Activated CD8-positive, alpha-beta T cell treated with anti-CD3 and anti-CD28 coated beads for 36 hours (primary cell): ENCODE measurements around the gene GADD45B. TPM values are rescaled to one million over a fixed set of nuclear protein-coding genes. Genes with fewer than 3 reads are reported as not detected.
"Not testable (repeated sequence)": the region's sequence is repeated elsewhere in the genome, so short reads cannot be mapped to it uniquely, and the experiment has no call there.

ENCODE experiments used
- ATAC-seq: fragments of 200-7000 bp; cut with Tn5 transposase; one replicate; pipeline ENCODE4 v1.10.0; 2021; ENCODE audit warnings: mild to moderate bottlenecking, moderate library complexity
- CTCF ChIA-PET: fragments of 350-600 bp; sonication (Branson Sonifier 250); formaldehyde crosslinking; loops from one replicate; lab custom pipeline; 2021; ENCODE audit warnings: antibody characterized with exemption; lab: Charles Lee
- POLR2A ChIA-PET: fragments of 350-600 bp; sonication (Branson Sonifier 250); formaldehyde crosslinking; loops from one replicate; lab custom pipeline; 2021; ENCODE audit warnings: antibody characterized with exemption; lab: Charles Lee
- DNase-seq: peaks from one replicate; pipeline ENCODE4 v3.0.0-alpha.2; 2020
- H3K27ac Mint-ChIP-seq: one replicate; pipeline ENCODE4 v1.8.0; 2021; ENCODE audit warnings: mild to moderate bottlenecking, mixed read lengths
- H3K27me3 Mint-ChIP-seq: one replicate; pipeline ENCODE4 v1.8.0; 2021; ENCODE audit warnings: mixed read lengths
- H3K36me3 Mint-ChIP-seq: one replicate; pipeline ENCODE4 v1.8.0; 2021; ENCODE audit warnings: low read depth, mixed read lengths
- H3K4me1 Mint-ChIP-seq: one replicate; pipeline ENCODE4 v1.8.0; 2021; ENCODE audit warnings: low read depth, mixed read lengths
- H3K4me3 Mint-ChIP-seq: one replicate; pipeline ENCODE4 v1.8.0; 2021; ENCODE audit warnings: mild to moderate bottlenecking, moderate library complexity, mixed read lengths
- H3K9me3 Mint-ChIP-seq: one replicate; pipeline ENCODE4 v1.8.0; 2021; ENCODE audit warnings: mixed read lengths
- intact Hi-C: fragments of 100-400 bp; cut with micrococcal nuclease; formaldehyde crosslinking; loops from one replicate; pipeline ENCODE4 v1.10.0; 2022
- total RNA-seq, 2 experiments: library from RNA; stranded (reverse); gene quantifications; one replicate each; pipeline ENCODE4 v1.2.3, GENCODE V29; 2021
- TF ChIP-seq, protein P1 (sequence below): fragments of 200-600 bp; IDR thresholded peaks from one replicate; pipeline ENCODE4 v1.8.0; 2022; ENCODE audit warnings: antibody characterized with exemption, mild to moderate bottlenecking

The GADD45B gene
- total RNA-seq, 2 experiments from 2014 or later: 98.3 to 102 TPM

DNA sequence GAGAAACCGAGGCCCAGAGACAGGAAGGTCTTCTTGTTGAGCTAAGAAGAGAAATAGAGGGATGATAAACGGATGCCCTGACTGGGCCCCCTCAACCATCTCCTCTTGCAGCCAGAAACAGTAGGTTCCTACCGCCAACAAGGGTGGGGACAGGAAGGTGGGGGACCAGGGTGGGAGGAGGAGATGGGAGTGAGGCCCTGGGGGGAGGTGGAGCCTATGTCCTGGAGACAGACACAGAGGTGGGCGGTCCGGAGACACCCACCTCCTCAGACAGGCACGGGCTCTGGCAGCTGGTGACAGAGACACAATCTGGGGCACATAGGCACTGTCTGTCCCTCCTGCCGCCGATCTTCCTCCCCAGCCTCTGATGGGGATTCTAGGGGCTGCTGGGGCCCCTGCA is 16.9 kb downstream of the GADD45B start:
- Mint-ChIP-seq H3K4me3 (no peak overlapping the region), H3K27ac (no peak overlapping the region), H3K36me3 (no peaks in the 10 kb centered on the region), H3K9me3 (no peaks in the 10 kb centered on the region), H3K4me1 (peaks cover 35% of the 10 kb centered on the region), H3K27me3 (peaks cover 34% of the 10 kb centered on the region)
- ATAC-seq: no peak
- CTCF ChIA-PET: interaction anchor here (0.9 kb wide), 1 partner anchor 87 kb away, joined by 3 read pairs; no protein-coding TSS in a partner anchor
- no peak for DNase-seq
- POLR2A ChIA-PET: interaction anchor here (1.3 to 1.4 kb wide), 2 partner anchors 10 to 17 kb away, joined by 4 to 6 read pairs; partner anchors contain the start of gene GADD45B
- TF ChIP-seq, protein P1, sequence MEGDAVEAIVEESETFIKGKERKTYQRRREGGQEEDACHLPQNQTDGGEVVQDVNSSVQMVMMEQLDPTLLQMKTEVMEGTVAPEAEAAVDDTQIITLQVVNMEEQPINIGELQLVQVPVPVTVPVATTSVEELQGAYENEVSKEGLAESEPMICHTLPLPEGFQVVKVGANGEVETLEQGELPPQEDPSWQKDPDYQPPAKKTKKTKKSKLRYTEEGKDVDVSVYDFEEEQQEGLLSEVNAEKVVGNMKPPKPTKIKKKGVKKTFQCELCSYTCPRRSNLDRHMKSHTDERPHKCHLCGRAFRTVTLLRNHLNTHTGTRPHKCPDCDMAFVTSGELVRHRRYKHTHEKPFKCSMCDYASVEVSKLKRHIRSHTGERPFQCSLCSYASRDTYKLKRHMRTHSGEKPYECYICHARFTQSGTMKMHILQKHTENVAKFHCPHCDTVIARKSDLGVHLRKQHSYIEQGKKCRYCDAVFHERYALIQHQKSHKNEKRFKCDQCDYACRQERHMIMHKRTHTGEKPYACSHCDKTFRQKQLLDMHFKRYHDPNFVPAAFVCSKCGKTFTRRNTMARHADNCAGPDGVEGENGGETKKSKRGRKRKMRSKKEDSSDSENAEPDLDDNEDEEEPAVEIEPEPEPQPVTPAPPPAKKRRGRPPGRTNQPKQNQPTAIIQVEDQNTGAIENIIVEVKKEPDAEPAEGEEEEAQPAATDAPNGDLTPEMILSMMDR: no peak
- intact Hi-C loops: no loop called here

DNA sequence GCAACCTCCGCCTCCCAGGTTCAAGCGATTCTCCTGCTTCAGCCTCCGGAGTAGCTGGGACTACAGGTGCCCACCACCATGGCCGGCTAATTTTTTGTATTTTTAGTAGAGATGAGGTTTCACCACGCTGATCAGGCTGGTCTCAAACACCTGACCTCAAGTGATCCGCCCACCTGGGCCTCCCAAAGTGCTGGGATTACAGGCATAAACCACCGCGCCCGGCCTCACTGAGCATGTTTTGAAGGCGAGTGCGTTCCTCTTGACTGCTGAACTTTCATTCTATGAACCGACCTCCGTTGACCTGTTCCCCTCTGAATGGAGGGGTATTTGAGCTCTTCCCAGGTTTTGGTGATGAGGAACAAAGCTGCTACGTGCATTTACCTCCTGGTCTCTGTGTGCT is 17.5 kb downstream of the GADD45B start:
- intact Hi-C loops, DNase-seq, ATAC-seq, H3K9me3 Mint-ChIP-seq, H3K36me3 Mint-ChIP-seq, H3K27ac Mint-ChIP-seq, H3K4me3 Mint-ChIP-seq: not testable (repeated sequence)
- Mint-ChIP-seq H3K27me3 (peaks cover 32% of the 10 kb centered on the region), H3K4me1 (peaks cover 34% of the 10 kb centered on the region)
- POLR2A ChIA-PET: interaction anchor here (1.3 to 1.4 kb wide), 2 partner anchors 9 to 17 kb away, joined by 4 to 6 read pairs; partner anchors contain the start of gene GADD45B
- CTCF ChIA-PET: interaction anchor here (0.9 kb wide), 1 partner anchor 86 kb away, joined by 3 read pairs; no protein-coding TSS in a partner anchor

DNA sequence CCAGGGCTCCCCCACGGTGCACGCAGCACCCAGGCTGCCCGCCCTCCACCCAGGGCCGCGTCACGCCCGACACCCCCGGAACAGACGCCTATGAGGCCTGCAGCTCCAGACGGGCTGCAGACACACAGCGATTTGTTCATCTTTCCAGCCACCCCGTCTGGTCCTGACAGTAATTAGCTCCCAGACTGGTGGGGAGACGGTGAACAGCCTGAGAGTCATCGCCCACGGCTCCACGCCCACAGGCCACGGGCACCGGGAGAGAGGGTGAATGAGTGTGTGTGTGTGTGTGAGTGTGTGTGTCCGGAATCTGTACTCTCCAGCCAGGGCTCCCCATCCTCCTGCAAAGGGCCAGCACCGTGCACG is 18.1 kb downstream of the GADD45B start:
- POLR2A ChIA-PET: no interaction called here

DNA sequence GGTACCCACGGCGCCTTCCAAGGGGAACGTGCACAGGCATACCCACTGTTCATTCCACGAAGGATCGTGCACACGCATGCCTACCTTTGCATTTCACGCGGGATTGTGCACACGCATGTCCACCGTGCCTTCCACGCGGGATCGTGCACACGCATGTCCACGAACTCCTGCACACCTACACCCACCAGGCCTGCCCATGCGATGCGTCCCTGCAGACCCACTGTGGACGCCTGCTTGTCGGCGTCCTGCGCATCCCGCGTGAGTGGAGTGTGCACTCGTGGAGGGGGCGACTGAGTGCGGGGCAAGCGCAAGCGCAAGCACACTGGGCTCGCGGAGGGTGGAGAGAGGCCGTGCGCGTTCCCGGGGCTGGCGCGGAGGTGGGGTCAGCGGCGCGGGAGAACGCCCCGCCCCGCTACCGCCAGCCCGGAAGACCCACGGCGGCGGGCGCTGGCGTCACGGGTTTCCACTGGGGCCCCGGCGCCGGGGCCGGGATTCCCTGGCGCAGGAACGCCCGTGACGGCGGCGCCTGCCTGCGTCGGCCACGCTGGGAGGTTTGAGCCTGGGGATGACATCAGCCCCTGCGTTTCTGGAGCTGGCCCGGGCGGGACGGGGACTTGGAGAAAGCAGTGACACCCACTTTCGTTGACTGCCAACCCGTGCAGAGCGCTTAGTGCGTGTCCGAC is 18.7 kb downstream of the GADD45B start:
- H3K27ac Mint-ChIP-seq: no peak overlapping the region
- DNase-seq (peak; percentile 57), ATAC-seq (peak; percentile 68)
- H3K36me3 Mint-ChIP-seq: no peaks in the 10 kb centered on the region
- TF ChIP-seq, protein P1: no peak
- peaks cover 24% of the 10 kb centered on the region for H3K27me3 Mint-ChIP-seq
- ChIA-PET CTCF (interaction anchor here (1.0 to 1.2 kb wide), 2 partner anchors 16 to 117 kb away, joined by 3 to 4 read pairs; no protein-coding TSS in a partner anchor), POLR2A (interaction anchor here (0.7 to 2.9 kb wide), 4 partner anchors 10 to 24 kb away, joined by 3 to 12 read pairs (median 4); partner anchors contain the start of gene GADD45B)
- intact Hi-C loops: no loop called here
- H3K4me1 Mint-ChIP-seq: peaks cover 27% of the 10 kb centered on the region
- H3K4me3 Mint-ChIP-seq: peak overlapping the region; percentile 47
- no peaks in the 10 kb centered on the region for H3K9me3 Mint-ChIP-seq

More for the DNA sequence above, 18.1 kb downstream of the GADD45B start:
- CTCF ChIA-PET: interaction anchor here (1.2 kb wide), 1 partner anchor 15 kb away, joined by 3 read pairs; no protein-coding TSS in a partner anchor
- Mint-ChIP-seq H3K27ac (no peak overlapping the region), H3K4me3 (peak overlapping the region; percentile 47), H3K4me1 (peaks cover 30% of the 10 kb centered on the region), H3K27me3 (peaks cover 27% of the 10 kb centered on the region), H3K36me3 (no peaks in the 10 kb centered on the region), H3K9me3 (no peaks in the 10 kb centered on the region)
- intact Hi-C loops: no loop called here
- DNase-seq (no peak), ATAC-seq (no peak)
- TF ChIP-seq, protein P1: no peak

DNA sequence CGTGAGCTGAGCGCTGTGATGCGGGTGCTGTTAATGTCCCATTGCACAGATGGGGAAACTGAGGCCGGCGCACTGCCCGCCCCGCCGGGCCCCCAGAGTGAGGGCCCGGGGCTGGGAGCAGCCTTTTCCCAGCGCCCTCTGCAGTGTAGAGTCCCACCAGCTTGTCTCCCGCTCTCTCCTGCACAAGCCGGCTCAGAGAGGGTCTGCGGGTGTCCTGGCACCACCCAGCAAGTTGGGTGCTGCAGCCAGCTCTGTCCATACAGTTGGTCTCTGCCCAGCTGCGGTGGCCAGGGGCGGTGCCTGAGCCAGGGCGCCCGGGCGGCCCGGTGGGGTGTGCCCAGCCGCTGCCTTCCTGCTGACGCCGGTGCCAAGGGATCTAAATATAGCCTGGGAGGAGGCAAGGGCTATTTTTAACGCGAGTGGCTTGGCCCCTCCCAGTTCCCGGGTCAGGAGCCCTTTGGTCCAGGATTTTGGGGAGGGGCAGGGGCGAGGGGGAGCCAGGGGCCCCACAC is 19.3 kb downstream of the GADD45B start:
- DNase-seq (no peak), ATAC-seq (peak; percentile 28)
- Mint-ChIP-seq H3K27ac (no peak overlapping the region), H3K9me3 (no peaks in the 10 kb centered on the region), H3K36me3 (no peaks in the 10 kb centered on the region), H3K4me1 (peaks cover 24% of the 10 kb centered on the region), H3K27me3 (peaks cover 21% of the 10 kb centered on the region), H3K4me3 (peak overlapping the region; percentile 32)
- intact Hi-C loops: no loop called here
- POLR2A ChIA-PET: interaction anchor here (0.7 to 2.9 kb wide), 4 partner anchors 11 to 23 kb away, joined by 3 to 12 read pairs (median 4); partner anchors contain the start of gene GADD45B
- TF ChIP-seq, protein P1: no peak
- CTCF ChIA-PET: interaction anchor here (1.0 to 1.2 kb wide), 2 partner anchors 17 to 116 kb away, joined by 3 to 4 read pairs; no protein-coding TSS in a partner anchor
